PC-3 (cell line): ENCODE results near the gene CYGB.

Experiments
- CTCF ChIP-seq: fragments of 300-600 bp; sonication (generic); conservative IDR thresholded peaks from 2 replicates; pipeline ENCODE4 v1.5.1; 2017; ENCODE audit warnings: antibody characterized with exemption, low read depth, mild to moderate bottlenecking, low read length
- EZH2phosphoT487 ChIP-seq: fragments of 300-600 bp; sonication (generic); IDR thresholded peaks from 2 replicates; pipeline ENCODE4 v1.6.1; 2018; ENCODE audit warnings: mild to moderate bottlenecking, antibody characterized with exemption, low read length, borderline replicate concordance

- TF ChIP-seq CTCF (no peak), EZH2phosphoT487 (no peak)
These were observed 24.3 kb upstream of the CYGB start for GRCh38 chr17:76561799-76562268.
